ENCODE measurements around the gene CAMK2G.

DNA sequence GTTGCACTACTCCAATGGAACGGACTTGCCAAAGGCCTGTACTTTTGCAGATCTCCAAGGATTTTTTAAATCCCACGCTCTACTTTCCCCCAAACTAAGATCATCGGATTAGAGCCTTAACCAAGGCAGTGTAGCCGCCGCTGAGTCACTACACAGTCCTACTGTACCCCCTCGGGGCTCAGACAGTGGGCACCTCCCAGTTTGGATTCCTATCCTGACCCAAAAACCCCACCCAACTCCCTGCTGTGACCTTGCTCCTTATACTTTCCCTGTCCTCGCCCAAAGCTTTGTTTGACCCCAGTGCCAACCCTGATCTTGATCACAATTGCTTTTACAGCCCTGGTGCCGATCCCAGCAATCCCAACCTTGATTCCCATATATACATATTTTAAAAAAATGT, 19.1 kb upstream of the CAMK2G start:
- TF ChIP-seq, protein P1, sequence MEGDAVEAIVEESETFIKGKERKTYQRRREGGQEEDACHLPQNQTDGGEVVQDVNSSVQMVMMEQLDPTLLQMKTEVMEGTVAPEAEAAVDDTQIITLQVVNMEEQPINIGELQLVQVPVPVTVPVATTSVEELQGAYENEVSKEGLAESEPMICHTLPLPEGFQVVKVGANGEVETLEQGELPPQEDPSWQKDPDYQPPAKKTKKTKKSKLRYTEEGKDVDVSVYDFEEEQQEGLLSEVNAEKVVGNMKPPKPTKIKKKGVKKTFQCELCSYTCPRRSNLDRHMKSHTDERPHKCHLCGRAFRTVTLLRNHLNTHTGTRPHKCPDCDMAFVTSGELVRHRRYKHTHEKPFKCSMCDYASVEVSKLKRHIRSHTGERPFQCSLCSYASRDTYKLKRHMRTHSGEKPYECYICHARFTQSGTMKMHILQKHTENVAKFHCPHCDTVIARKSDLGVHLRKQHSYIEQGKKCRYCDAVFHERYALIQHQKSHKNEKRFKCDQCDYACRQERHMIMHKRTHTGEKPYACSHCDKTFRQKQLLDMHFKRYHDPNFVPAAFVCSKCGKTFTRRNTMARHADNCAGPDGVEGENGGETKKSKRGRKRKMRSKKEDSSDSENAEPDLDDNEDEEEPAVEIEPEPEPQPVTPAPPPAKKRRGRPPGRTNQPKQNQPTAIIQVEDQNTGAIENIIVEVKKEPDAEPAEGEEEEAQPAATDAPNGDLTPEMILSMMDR (IDR thresholded peaks at IDR 0.05) = no peak
- no peak for TF ChIP-seq POLR2A (IDR thresholded peaks at IDR 0.05)
- no peak for TF ChIP-seq POLR2AphosphoS5 (IDR thresholded peaks at IDR 0.05; ENCODE audit: insufficient read depth in 1 of 2, low read depth in 1 of 2)

Measured in vagina (tissue), 2 donors.